HL-60 (cell line): Measurements from ENCODE around the gene SUMF1.

Experiments
- DNase-seq, 2 experiments: peaks; one replicate each; pipeline ENCODE4 v3.0.0-alpha.2; 2010 to 2020; ENCODE audit warnings: low read depth in 1 of 2, low spot score in 1 of 2
- H3K27ac ChIP-seq: fragments of 250-450 bp; sonication (Bioruptor Pico); replicated peaks from 2 replicates; pipeline ENCODE4 v1.5.1; 2020; ENCODE audit warnings: mild to moderate bottlenecking, moderate library complexity
- H3K27me3 ChIP-seq: fragments of 250-450 bp; sonication (Bioruptor Pico); 2 replicates; pipeline ENCODE4 v1.5.1; 2021; ENCODE audit warnings: mild to moderate bottlenecking, moderate library complexity; ENCODE audit not compliant: insufficient read depth, poor library complexity, severe bottlenecking
- H3K4me3 ChIP-seq: replicated peaks from 2 replicates; pipeline ENCODE4 v1.5.1; 2011; ENCODE audit warnings: mild to moderate bottlenecking, control low read depth, low read length; ENCODE audit not compliant: insufficient read depth
- CTCF ChIP-seq: IDR thresholded peaks from one replicate; pipeline ENCODE4 v1.5.1; 2011; ENCODE audit warnings: low read length, control low read depth, inconsistent platforms; ENCODE audit not compliant: insufficient read depth
- GABPA ChIP-seq: IDR thresholded peaks from 2 replicates; pipeline ENCODE4 v1.6.1; 2012; ENCODE audit warnings: low read depth
- POLR2AphosphoS5 ChIP-seq: IDR thresholded peaks from 2 replicates; pipeline ENCODE4 v1.6.1; 2012; ENCODE audit warnings: low read depth
- REST ChIP-seq: IDR thresholded peaks from 2 replicates; pipeline ENCODE4 v1.6.1; 2012; ENCODE audit warnings: low read depth; ENCODE audit not compliant: insufficient replicate concordance
- SPI1 ChIP-seq: IDR thresholded peaks from 2 replicates; pipeline ENCODE4 v1.6.1; 2012; ENCODE audit warnings: low read depth, mild to moderate bottlenecking, borderline replicate concordance

Gene SUMF1

GRCh38 chr3:4493014-4493940 is 26.2 kb upstream of the SUMF1 start, which contains the start of gene ITPR1:
Gene ITPR1, plus strand, starts transcription at chr3:4493348. Its CDS starts 23,144 bp downstream, at chr3:4516492.
- DNase-seq, result peak; percentile 99 to 100
- TF ChIP-seq REST (peak; percentile 81), CTCF (no peak), SPI1 (0 out of 2 replicates have a peak, but pooled peaks have one; percentile 1), GABPA (no peak), POLR2AphosphoS5 (peak; percentile 99)
- Histone ChIP-seq H3K27me3 (no peaks in the 10 kb centered on the region), H3K27ac (peak within 1 kb of the TSS; percentile 83), H3K4me3 (peak within 1 kb of the TSS; percentile 90)

- TF ChIP-seq CTCF (no peak), GABPA (no peak), REST (no peak), SPI1 (no peak), POLR2AphosphoS5 (no peak)
- peak overlapping the region; percentile 83 for H3K27ac ChIP-seq
- peak in 1 of 2 experiments; percentile 70 for DNase-seq
Measured at GRCh38 chr3:4492208-4493013, 25.3 kb upstream of the SUMF1 start.

GRCh38 chr3:4491855-4492207 is 24.8 kb upstream of the SUMF1 start:
- Histone ChIP-seq H3K27ac (no peak overlapping the region; the same call in 1 of the 2 replicates), H3K27me3 (no peaks in the 10 kb centered on the region), H3K4me3 (peak overlapping the region; percentile 90)
- TF ChIP-seq REST (no peak), GABPA (no peak), CTCF (no peak), POLR2AphosphoS5 (no peak), SPI1 (no peak)
- no peak for DNase-seq

More at GRCh38 chr3:4492208-4493013, 25.3 kb upstream of the SUMF1 start:
- Histone ChIP-seq H3K27me3 (no peaks in the 10 kb centered on the region), H3K4me3 (peak overlapping the region; percentile 90)
